Adipocyte (in vitro differentiated cells): ENCODE measurements around the gene COQ8A.

Source experiments
- DNase-seq: peaks from one replicate; pipeline ENCODE4 v3.0.0-alpha.2; 2015; ENCODE audit warnings: low read depth
- H3K27me3 ChIP-seq: replicated peaks from 2 replicates; pipeline ENCODE4 v1.7.0; 2013; ENCODE audit warnings: mild to moderate bottlenecking, low read length, moderate library complexity; ENCODE audit not compliant: control insufficient read depth, insufficient read depth
- H3K36me3 ChIP-seq: 2 replicates; pipeline ENCODE4 v1.7.0; 2013; ENCODE audit warnings: low read length, mild to moderate bottlenecking, moderate library complexity; ENCODE audit not compliant: control insufficient read depth, insufficient read depth, severe bottlenecking
- H3K4me1 ChIP-seq: 2 replicates; pipeline ENCODE4 v1.7.0; 2013; ENCODE audit warnings: mild to moderate bottlenecking, low read length, moderate library complexity; ENCODE audit not compliant: control insufficient read depth, insufficient read depth
- H3K4me3 ChIP-seq: 2 replicates; pipeline ENCODE4 v1.7.0; 2013; ENCODE audit warnings: mild to moderate bottlenecking, low read length, moderate library complexity
- H3K9ac ChIP-seq: 2 replicates; pipeline ENCODE4 v1.7.0; 2013; ENCODE audit warnings: mild to moderate bottlenecking, low read length, moderate library complexity
- H3K9me3 ChIP-seq: 2 replicates; pipeline ENCODE4 v1.7.0; 2013; ENCODE audit warnings: mild to moderate bottlenecking, low read length, moderate library complexity; ENCODE audit not compliant: control insufficient read depth

COQ8A gene

GRCh38 chr1:227003165-227003564, 63.1 kb downstream of the COQ8A start:
- H3K4me3 ChIP-seq = no peak overlapping the region
- H3K27me3 ChIP-seq = no peaks in the 10 kb centered on the region
- no peak overlapping the region for H3K9ac ChIP-seq
- no peak for DNase-seq
- no peaks in the 10 kb centered on the region for H3K4me1 ChIP-seq
- peaks cover 28% of the 10 kb centered on the region for H3K36me3 ChIP-seq
- no peaks in the 10 kb centered on the region for H3K9me3 ChIP-seq

DNA sequence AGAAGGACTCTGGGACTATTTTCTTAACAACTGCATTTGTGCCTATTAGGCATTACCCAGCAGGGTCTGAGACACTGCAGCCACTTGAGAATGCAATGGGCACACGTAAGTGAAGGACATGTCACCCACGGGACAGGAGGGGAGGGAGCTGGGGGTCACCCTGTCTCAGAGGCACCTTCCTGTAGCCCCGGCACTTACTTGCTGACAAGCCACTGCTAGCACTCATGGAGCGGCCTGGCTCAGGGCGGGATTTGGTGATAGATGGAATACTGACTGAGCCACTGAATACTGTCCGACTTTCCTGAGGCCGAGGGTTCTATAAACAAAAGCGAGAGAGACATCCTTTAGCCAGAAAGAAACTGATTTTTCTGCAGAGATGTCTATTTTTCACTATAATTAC, 64.7 kb downstream of the COQ8A start:
- no peaks in the 10 kb centered on the region for H3K27me3 ChIP-seq
- no peak overlapping the region for H3K4me3 ChIP-seq
- no peak for DNase-seq
- H3K4me1 ChIP-seq = no peaks in the 10 kb centered on the region
- peaks cover 31% of the 10 kb centered on the region for H3K36me3 ChIP-seq
- no peak overlapping the region for H3K9ac ChIP-seq
- no peaks in the 10 kb centered on the region for H3K9me3 ChIP-seq

DNA sequence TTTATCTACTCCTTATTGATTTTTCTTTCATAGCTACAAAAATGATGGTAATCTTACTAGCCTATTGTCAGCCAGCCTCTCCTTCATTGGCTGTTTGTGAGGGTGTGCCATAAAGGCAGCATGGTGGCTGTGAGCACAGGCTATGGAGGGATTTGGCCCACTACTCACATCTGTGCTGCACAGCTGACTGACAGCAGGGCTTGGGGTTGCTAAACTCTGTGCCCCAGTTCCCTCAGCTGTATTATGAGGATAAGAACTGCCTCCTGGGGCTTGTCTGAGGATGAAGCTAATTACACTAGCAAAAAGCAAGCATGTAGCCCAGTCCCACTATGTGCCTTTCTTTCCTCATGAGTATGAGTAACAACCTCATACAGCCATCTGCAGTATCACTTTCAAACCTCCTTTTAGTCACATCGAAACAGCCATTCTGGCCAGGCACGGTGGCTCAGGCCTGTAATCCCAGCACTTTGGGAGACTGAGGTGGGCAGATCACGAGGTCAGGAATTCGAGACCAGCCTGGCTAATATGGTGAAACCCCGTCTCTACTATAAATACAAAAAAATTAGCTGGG, 66.2 kb downstream of the COQ8A start:
- no peak overlapping the region for H3K9ac ChIP-seq
- H3K4me3 ChIP-seq = no peak overlapping the region
- H3K4me1 ChIP-seq = no peaks in the 10 kb centered on the region
- peaks cover 36% of the 10 kb centered on the region for H3K36me3 ChIP-seq
- no peak for DNase-seq
- no peaks in the 10 kb centered on the region for H3K9me3 ChIP-seq
- no peaks in the 10 kb centered on the region for H3K27me3 ChIP-seq

- no peak for DNase-seq
- Histone ChIP-seq H3K27me3 (no peaks in the 10 kb centered on the region), H3K36me3 (peaks cover 13% of the 10 kb centered on the region), H3K9ac (no peak overlapping the region), H3K9me3 (no peaks in the 10 kb centered on the region), H3K4me1 (no peaks in the 10 kb centered on the region), H3K4me3 (no peak overlapping the region)
Observed at GRCh38 chr1:227009937-227010336, 69.8 kb downstream of the COQ8A start.

DNA sequence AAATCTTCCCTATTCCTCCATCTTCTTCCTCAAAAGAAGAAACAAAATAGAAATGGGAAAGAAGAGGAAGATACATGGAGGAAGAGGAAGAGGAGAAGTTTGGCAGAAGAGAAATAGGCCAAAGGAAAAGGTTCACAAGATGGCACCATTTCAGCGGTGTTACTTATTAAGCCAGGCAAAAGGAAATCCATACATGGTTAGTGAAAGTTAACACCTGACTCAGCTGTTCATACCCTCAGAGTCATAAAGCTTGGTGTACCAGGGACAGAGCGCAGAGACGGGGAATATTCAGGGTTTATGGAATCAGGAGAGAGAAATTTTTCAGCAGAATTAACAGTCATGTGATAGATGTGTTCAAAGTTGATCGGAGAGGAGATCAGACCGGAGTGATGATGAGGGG, 70.6 kb downstream of the COQ8A start:
- H3K36me3 ChIP-seq = peaks cover 17% of the 10 kb centered on the region
- H3K4me1 ChIP-seq = no peaks in the 10 kb centered on the region
- no peak overlapping the region for H3K9ac ChIP-seq
- no peak for DNase-seq
- no peak overlapping the region for H3K4me3 ChIP-seq
- H3K9me3 ChIP-seq = no peaks in the 10 kb centered on the region
- H3K27me3 ChIP-seq = no peaks in the 10 kb centered on the region

- Histone ChIP-seq H3K4me3 (no peak overlapping the region), H3K36me3 (peaks cover 61% of the 10 kb centered on the region), H3K4me1 (no peaks in the 10 kb centered on the region), H3K9me3 (peaks cover 5% of the 10 kb centered on the region), H3K9ac (no peak overlapping the region), H3K27me3 (no peaks in the 10 kb centered on the region)
- DNase-seq = no peak
Observed at GRCh38 chr1:227016990-227017389, 76.9 kb downstream of the COQ8A start.

DNA sequence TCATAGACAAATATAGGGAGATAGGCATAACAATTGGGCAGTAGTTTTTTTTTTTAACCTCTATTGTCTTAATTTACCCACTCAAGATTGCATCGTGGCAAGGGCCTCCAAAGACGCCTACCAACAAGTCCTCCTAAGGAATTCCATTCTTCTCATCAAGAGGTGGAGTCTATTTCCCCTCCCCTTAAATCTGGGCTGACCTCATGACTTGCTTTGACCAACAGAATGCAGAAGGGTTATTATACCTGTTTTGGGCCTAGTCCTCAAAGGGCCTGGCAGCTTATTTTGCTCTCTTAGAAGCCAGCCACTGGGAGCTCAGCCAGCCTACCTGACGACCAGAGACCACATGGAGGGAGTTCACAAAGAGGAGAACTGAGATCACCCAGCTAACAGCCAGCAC, 92.3 kb downstream of the COQ8A start:
- no peak overlapping the region for H3K4me3 ChIP-seq
- H3K4me1 ChIP-seq = no peaks in the 10 kb centered on the region
- H3K27me3 ChIP-seq = no peaks in the 10 kb centered on the region
- DNase-seq = no peak
- no peaks in the 10 kb centered on the region for H3K9me3 ChIP-seq
- peaks cover 55% of the 10 kb centered on the region for H3K36me3 ChIP-seq
- no peak overlapping the region for H3K9ac ChIP-seq

- Histone ChIP-seq H3K4me3 (no peak overlapping the region), H3K27me3 (no peaks in the 10 kb centered on the region), H3K36me3 (peaks cover 51% of the 10 kb centered on the region)
Observed at GRCh38 chr1:227033880-227034279, 93.8 kb downstream of the COQ8A start.

GRCh38 chr1:227035316-227035715, 95.2 kb downstream of the COQ8A start:
- Histone ChIP-seq H3K4me1 (no peaks in the 10 kb centered on the region), H3K27me3 (no peaks in the 10 kb centered on the region), H3K4me3 (no peak overlapping the region), H3K9ac (no peak overlapping the region), H3K9me3 (peaks cover 7% of the 10 kb centered on the region), H3K36me3 (peaks cover 52% of the 10 kb centered on the region)
- no peak for DNase-seq

More at GRCh38 chr1:227033880-227034279, 93.8 kb downstream of the COQ8A start:
- H3K4me1 ChIP-seq = no peaks in the 10 kb centered on the region
- peaks cover 6% of the 10 kb centered on the region for H3K9me3 ChIP-seq
- no peak overlapping the region for H3K9ac ChIP-seq
- DNase-seq = no peak

GRCh38 chr1:227037121-227037520, 97.0 kb downstream of the COQ8A start:
- Histone ChIP-seq H3K4me3 (no peak overlapping the region), H3K9ac (no peak overlapping the region), H3K9me3 (peaks cover 7% of the 10 kb centered on the region), H3K36me3 (peaks cover 38% of the 10 kb centered on the region), H3K4me1 (no peaks in the 10 kb centered on the region), H3K27me3 (no peaks in the 10 kb centered on the region)
- no peak for DNase-seq
